GM21528 (cell line): ENCODE measurements around the gene SLPI.

Experiments
- ATAC-seq: cut with Tn5 transposase; IDR thresholded peaks from one replicate; pipeline ENCODE4 v1.9.1; 2021; ENCODE audit warnings: mild to moderate bottlenecking, moderate library complexity; ENCODE audit not compliant: unreplicated experiment, low FRiP score

The SLPI gene

GRCh38 chr20:45223136-45223535 is 31.2 kb downstream of the SLPI start:
- no peak for ATAC-seq

GRCh38 chr20:45221076-45221475 is 33.3 kb downstream of the SLPI start, which contains the start of gene SEMG2:
SEMG2 (plus strand) TSS chr20:45221373; CDS start chr20:45221390, 17 bp downstream.
- no peak for ATAC-seq

- no peak for ATAC-seq
These were observed 35.7 kb downstream of the SLPI start for GRCh38 chr20:45218636-45219035.

GRCh38 chr20:45218124-45218523 is 36.2 kb downstream of the SLPI start:
- ATAC-seq = no peak

- ATAC-seq = no peak
These were observed 41.5 kb downstream of the SLPI start for GRCh38 chr20:45212836-45213235.

GRCh38 chr20:45211569-45212474 is 42.5 kb downstream of the SLPI start:
- no peak for ATAC-seq

- ATAC-seq = no peak
These were observed 44.4 kb downstream of the SLPI start for GRCh38 chr20:45209924-45210323.

- no peak for ATAC-seq
These were observed 47.6 kb downstream of the SLPI start, which contains the start of gene SEMG1 for GRCh38 chr20:45206725-45207124. SEMG1 (plus strand) TSS chr20:45207033; CDS start chr20:45207054, 21 bp downstream.
